Transverse colon (tissue), 4 donors: ENCODE measurements around the gene ST6GALNAC5. TPM values are rescaled to one million over a fixed set of nuclear protein-coding genes. Genes with fewer than 3 reads are reported as not detected.
"Not testable (repeated sequence)": the region's sequence is repeated elsewhere in the genome, so short reads cannot be mapped to it uniquely, and the experiment has no call there.

Experiments used
- DNase-seq: peaks from one replicate; pipeline ENCODE4 v3.0.0-alpha.2; 2019
- H3K27ac ChIP-seq, 4 donors: fragments of 200-600 bp; sonication (generic); 2 replicates each; pipeline ENCODE4 v1.5.1; 2016 to 2018; ENCODE audit warnings: inconsistent platforms in 4 of 4
- H3K27me3 ChIP-seq: fragments of 200-600 bp; sonication (generic); 2 replicates; pipeline ENCODE4 v1.5.1; 2017; ENCODE audit warnings: inconsistent platforms
- H3K36me3 ChIP-seq, 4 donors: fragments of 200-600 bp; sonication (generic); 2 replicates each; pipeline ENCODE4 v1.5.1; 2017 to 2019; ENCODE audit warnings: inconsistent platforms in 4 of 4
- H3K4me1 ChIP-seq, 4 donors: fragments of 200-600 bp; sonication (generic); 2 replicates each; pipeline ENCODE4 v1.5.1; 2017 to 2020; ENCODE audit warnings: inconsistent platforms in 4 of 4
- H3K4me3 ChIP-seq, 4 donors: fragments of 200-600 bp; sonication (generic); 1 replicate in 1 of 4; 2 replicates in 3 of 4; pipeline versions ENCODE4 v1.5.1 to v1.6.1; 2017 to 2019; ENCODE audit warnings: inconsistent platforms in 4 of 4
- H3K9me3 ChIP-seq, 2 donors: fragments of 200-600 bp; sonication (generic); 2 replicates each; pipeline ENCODE4 v1.5.1; 2017 to 2019; ENCODE audit warnings: inconsistent platforms in 2 of 2
- EP300 ChIP-seq: sonication (generic); formaldehyde crosslinking; IDR thresholded peaks from one replicate; pipeline ENCODE4 v1.6.1; 2017; ENCODE audit warnings: antibody characterized with exemption, low read depth
- POLR2A ChIP-seq: fragments of 450-650 bp; IDR thresholded peaks from one replicate; pipeline ENCODE4 v1.6.1; 2016; ENCODE audit warnings: antibody characterized with exemption, mild to moderate bottlenecking, moderate library complexity
- POLR2AphosphoS5 ChIP-seq, 3 donors: sonication (generic); formaldehyde crosslinking; IDR thresholded peaks; one replicate each; pipeline ENCODE4 v1.6.1; 2016; ENCODE audit warnings: antibody characterized with exemption in 3 of 3
- WGBS, 2 donors: methylation state at CpG; one replicate each; pipeline ENCODE4 v1.1.5; 2018; ENCODE audit warnings: low coverage in 1 of 2; 5-methylcytosine and 5-hydroxymethylcytosine counted together
- in situ Hi-C, 4 donors: fragments of 200-750 bp; cut with MboI; loops; one replicate each; pipeline versions ENCODE4 v1.15.0 to v1.15.1; 2017; ENCODE audit warnings: low sequenced_read_pairs in 3 of 4, low pct_ligation_motif_present in 1 of 4, low pct_unique_long_range_greater_than_20kb in 1 of 4
- intact Hi-C: fragments of 100-400 bp; cut with DNase I; formaldehyde crosslinking; loops from one replicate; pipeline ENCODE4 v1.15.1; 2023; ENCODE audit warnings: low total_unique reads
- total RNA-seq, 4 donors: library from RNA; depleted of rRNA; stranded (reverse); fragments of >200 nt; gene quantifications; one replicate each; pipeline ENCODE4 v1.1.0, GENCODE V29; 2016
- TF ChIP-seq, protein P1 (sequence below), 5 experiments: fragments of 200-600 bp in 3 of 5; fragments of 450-650 bp in 2 of 5; sonication (generic) in 3 of 5; IDR thresholded peaks; 1 replicate in 2 of 5; 2 replicates in 3 of 5; pipeline ENCODE4 v1.5.1; 2016 to 2017; ENCODE audit warnings: antibody characterized with exemption in 5 of 5, inconsistent platforms in 3 of 5, mild to moderate bottlenecking in 2 of 5, moderate library complexity in 1 of 5

ST6GALNAC5 gene
- 10 to 100 TPM in 1 of 4 donors, 1 to 10 TPM in 2, under 1 TPM in 1; 0.80 to 12.3 (median 1.9) TPM for total RNA-seq

- peaks cover 64% of the 10 kb centered on the region for H3K27me3 ChIP-seq
- in situ Hi-C loops (no loop called here), intact Hi-C loops (no loop called here)
- peaks cover 0 to 12% (median 4%) of the 10 kb centered on the region in 4 donors for H3K4me1 ChIP-seq
- peak within 1 kb of the TSS; percentile 35 to 56 (median 43) for H3K27ac ChIP-seq
- DNase-seq, result no peak
- H3K9me3 ChIP-seq, result no peaks in the 10 kb centered on the region
- H3K36me3 ChIP-seq, result no peaks in the 10 kb centered on the region
- TF ChIP-seq, protein P1, sequence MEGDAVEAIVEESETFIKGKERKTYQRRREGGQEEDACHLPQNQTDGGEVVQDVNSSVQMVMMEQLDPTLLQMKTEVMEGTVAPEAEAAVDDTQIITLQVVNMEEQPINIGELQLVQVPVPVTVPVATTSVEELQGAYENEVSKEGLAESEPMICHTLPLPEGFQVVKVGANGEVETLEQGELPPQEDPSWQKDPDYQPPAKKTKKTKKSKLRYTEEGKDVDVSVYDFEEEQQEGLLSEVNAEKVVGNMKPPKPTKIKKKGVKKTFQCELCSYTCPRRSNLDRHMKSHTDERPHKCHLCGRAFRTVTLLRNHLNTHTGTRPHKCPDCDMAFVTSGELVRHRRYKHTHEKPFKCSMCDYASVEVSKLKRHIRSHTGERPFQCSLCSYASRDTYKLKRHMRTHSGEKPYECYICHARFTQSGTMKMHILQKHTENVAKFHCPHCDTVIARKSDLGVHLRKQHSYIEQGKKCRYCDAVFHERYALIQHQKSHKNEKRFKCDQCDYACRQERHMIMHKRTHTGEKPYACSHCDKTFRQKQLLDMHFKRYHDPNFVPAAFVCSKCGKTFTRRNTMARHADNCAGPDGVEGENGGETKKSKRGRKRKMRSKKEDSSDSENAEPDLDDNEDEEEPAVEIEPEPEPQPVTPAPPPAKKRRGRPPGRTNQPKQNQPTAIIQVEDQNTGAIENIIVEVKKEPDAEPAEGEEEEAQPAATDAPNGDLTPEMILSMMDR (IDR thresholded peaks at IDR 0.05), result no peak
- TF ChIP-seq POLR2A, result no peak
- TF ChIP-seq EP300, result no peak
- TF ChIP-seq POLR2AphosphoS5 (IDR thresholded peaks at IDR 0.05), result no peak
- 0 to 13% methylated on average over 7 to 38 of the region's 50 CpGs for WGBS, 2 donors
- H3K4me3 ChIP-seq, result peak within 1 kb of the TSS; percentile 2 to 50 (median 34)
Measured at GRCh38 chr1:76867342-76868130, at the start of gene ST6GALNAC5. Gene ST6GALNAC5, plus strand, starts transcription at chr1:76867480.

DNA sequence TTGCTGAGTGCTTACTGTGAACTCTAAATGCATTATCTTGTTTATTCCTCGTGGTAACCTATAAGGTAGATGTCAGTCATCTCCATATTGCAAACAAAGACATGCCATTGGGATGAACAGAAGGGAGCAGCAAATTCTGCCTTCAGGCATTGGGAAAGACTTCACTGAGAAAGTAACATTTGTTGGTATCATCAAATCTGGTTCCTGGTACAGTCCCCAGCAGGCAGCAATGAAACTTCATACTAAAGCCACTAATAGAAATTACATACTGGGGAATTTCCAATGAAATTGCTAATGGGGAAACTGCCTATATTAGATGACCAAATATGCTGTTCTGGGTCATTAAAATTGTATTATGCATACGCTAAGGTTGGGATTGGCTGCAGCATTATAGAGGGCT is 47.3 kb upstream of the ST6GALNAC5 start:
- Histone ChIP-seq H3K4me1 (no peaks in the 10 kb centered on the region), H3K9me3 (no peaks in the 10 kb centered on the region), H3K4me3 (no peak overlapping the region), H3K27me3 (no peaks in the 10 kb centered on the region), H3K36me3 (no peaks in the 10 kb centered on the region), H3K27ac (no peak overlapping the region)
- TF ChIP-seq POLR2AphosphoS5 (IDR thresholded peaks at IDR 0.05) (no peak), POLR2A (no peak), EP300 (no peak)
- TF ChIP-seq, protein P1 (IDR thresholded peaks at IDR 0.05), result no peak
- in situ Hi-C loops (no loop called here), intact Hi-C loops (no loop called here)
- no peak for DNase-seq
- 46 to 66% methylated on average over 2 of the region's 2 CpGs for WGBS, 2 donors

GRCh38 chr1:76822961-76823360 is 44.3 kb upstream of the ST6GALNAC5 start:
- H3K27me3 ChIP-seq, H3K4me3 ChIP-seq, H3K27ac ChIP-seq, H3K36me3 ChIP-seq, in situ Hi-C loops, H3K4me1 ChIP-seq, DNase-seq, H3K9me3 ChIP-seq: not testable (repeated sequence)
- intact Hi-C loops, result loop anchor here (2.0 kb wide), 1 partner anchor 46 kb away; no protein-coding TSS in a partner anchor

GRCh38 chr1:76824106-76824505 is 43.2 kb upstream of the ST6GALNAC5 start:
- no peaks in the 10 kb centered on the region for H3K36me3 ChIP-seq
- no peak for DNase-seq
- no peaks in the 10 kb centered on the region for H3K4me1 ChIP-seq
- H3K9me3 ChIP-seq, result no peaks in the 10 kb centered on the region
- H3K27ac ChIP-seq, result no peak overlapping the region
- TF ChIP-seq, protein P1 (IDR thresholded peaks at IDR 0.05), result no peak
- no peak for TF ChIP-seq POLR2A
- TF ChIP-seq POLR2AphosphoS5 (IDR thresholded peaks at IDR 0.05), result no peak
- TF ChIP-seq EP300, result no peak
- in situ Hi-C loops (no loop called here), intact Hi-C loops (no loop called here)
- H3K27me3 ChIP-seq, result no peaks in the 10 kb centered on the region
- no peak overlapping the region for H3K4me3 ChIP-seq
